ENCODE measurements around the gene PRDM7. TPM values are rescaled to one million over a fixed set of nuclear protein-coding genes. Genes with fewer than 3 reads are reported as not detected.
"Not testable (repeated sequence)": the region's sequence is repeated elsewhere in the genome, so short reads cannot be mapped to it uniquely, and the experiment has no call there.

PRDM7 gene
- total RNA-seq, 1 experiment from 2014 or later, result not detected

DNA sequence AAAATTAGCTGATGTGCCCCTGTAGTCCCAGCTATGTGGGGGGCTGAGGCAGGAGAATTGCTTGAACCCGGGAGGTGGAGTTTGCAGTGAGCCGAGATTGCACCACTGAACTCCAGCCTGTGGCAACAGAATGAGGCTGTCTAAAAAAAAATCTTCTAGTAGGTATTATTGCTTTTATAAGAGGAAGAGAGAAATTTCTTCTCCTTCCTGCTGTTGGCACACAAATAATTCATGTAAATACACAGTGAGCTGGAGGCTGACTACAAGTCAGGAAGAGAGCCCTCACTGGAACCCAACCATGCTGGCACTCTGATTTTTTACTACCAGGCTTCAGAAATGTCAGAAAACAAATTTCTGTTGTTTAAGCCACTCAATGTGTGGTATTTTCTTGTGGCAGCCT lies 6.7 kb downstream of the PRDM7 start:
- Histone ChIP-seq H3K4me1 (no peaks in the 10 kb centered on the region), H3K36me3 (ENCODE audit: control insufficient read depth, insufficient read depth, low read length) (no peaks in the 10 kb centered on the region), H3K27me3 (replicated peaks; ENCODE audit: control insufficient read depth, insufficient read depth, low read length) (no peaks in the 10 kb centered on the region), H3K9me3 (no peaks in the 10 kb centered on the region), H3K4me3 (ENCODE audit: low read depth, low read length) (no peak overlapping the region)
- CTCF ChIA-PET, result no interaction called here
- TF ChIP-seq, protein P1, sequence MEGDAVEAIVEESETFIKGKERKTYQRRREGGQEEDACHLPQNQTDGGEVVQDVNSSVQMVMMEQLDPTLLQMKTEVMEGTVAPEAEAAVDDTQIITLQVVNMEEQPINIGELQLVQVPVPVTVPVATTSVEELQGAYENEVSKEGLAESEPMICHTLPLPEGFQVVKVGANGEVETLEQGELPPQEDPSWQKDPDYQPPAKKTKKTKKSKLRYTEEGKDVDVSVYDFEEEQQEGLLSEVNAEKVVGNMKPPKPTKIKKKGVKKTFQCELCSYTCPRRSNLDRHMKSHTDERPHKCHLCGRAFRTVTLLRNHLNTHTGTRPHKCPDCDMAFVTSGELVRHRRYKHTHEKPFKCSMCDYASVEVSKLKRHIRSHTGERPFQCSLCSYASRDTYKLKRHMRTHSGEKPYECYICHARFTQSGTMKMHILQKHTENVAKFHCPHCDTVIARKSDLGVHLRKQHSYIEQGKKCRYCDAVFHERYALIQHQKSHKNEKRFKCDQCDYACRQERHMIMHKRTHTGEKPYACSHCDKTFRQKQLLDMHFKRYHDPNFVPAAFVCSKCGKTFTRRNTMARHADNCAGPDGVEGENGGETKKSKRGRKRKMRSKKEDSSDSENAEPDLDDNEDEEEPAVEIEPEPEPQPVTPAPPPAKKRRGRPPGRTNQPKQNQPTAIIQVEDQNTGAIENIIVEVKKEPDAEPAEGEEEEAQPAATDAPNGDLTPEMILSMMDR (IDR thresholded peaks at IDR 0.05; ENCODE audit: insufficient read depth in 1 of 2, low read depth in 1 of 2, low read length in 1 of 2, severe bottlenecking in 1 of 2, unreplicated experiment in 1 of 2), result no peak
- Mint-ChIP-seq H3K9me3 (ENCODE audit: unreplicated experiment) (no peaks in the 10 kb centered on the region), H3K4me1 (ENCODE audit: low read depth, unreplicated experiment) (no peaks in the 10 kb centered on the region), H3K4me3 (ENCODE audit: unreplicated experiment) (no peak overlapping the region), H3K27me3 (ENCODE audit: insufficient read depth, unreplicated experiment) (peaks cover 2% of the 10 kb centered on the region), H3K27ac (ENCODE audit: unreplicated experiment) (no peak overlapping the region), H3K36me3 (ENCODE audit: insufficient read depth, unreplicated experiment) (no peaks in the 10 kb centered on the region)
- intact Hi-C loops (cut with micrococcal nuclease; ENCODE audit: unreplicated experiment), result no loop called here
- no peak for DNase-seq
- no TSS peak for BruUV-seq (replicated peaks)
- POLR2A ChIA-PET, result no interaction called here

DNA sequence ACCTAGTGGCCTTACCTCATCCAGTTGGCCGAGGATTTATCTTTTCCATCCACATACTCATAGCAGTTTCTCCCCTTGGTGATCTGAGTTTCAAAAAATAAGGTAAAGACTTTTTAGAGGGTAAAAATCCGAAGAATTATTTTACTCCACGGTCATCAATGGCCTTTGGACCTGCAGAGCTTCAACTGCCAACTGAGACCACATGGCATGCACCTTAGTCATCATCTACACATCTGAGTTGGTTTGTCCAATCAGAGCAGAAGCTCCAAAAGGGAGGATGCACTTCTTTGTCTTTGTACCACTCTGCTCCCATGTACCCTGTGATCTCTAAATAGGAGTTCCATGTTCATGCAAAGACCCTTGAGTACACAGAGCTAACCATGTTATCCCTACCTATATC lies 15.7 kb downstream of the PRDM7 start:
- H3K27ac Mint-ChIP-seq (ENCODE audit: unreplicated experiment), result no peak overlapping the region
- H3K27me3 ChIP-seq (replicated peaks; ENCODE audit: control insufficient read depth, insufficient read depth, low read length), result no peaks in the 10 kb centered on the region
- POLR2A ChIA-PET, result no interaction called here
- TF ChIP-seq, protein P1 (IDR thresholded peaks at IDR 0.05; ENCODE audit: insufficient read depth in 1 of 2, low read depth in 1 of 2, low read length in 1 of 2, severe bottlenecking in 1 of 2, unreplicated experiment in 1 of 2), result no peak
- H3K4me3 ChIP-seq (ENCODE audit: low read depth, low read length), result no peak overlapping the region
- H3K4me3 Mint-ChIP-seq (ENCODE audit: unreplicated experiment), result no peak overlapping the region
- H3K36me3 ChIP-seq (ENCODE audit: control insufficient read depth, insufficient read depth, low read length), result no peaks in the 10 kb centered on the region
- peaks cover 23% of the 10 kb centered on the region for H3K4me1 ChIP-seq
- H3K9me3 ChIP-seq, result peaks cover under 1% of the 10 kb centered on the region; the same call in 1 of the 2 replicates
- H3K27me3 Mint-ChIP-seq (ENCODE audit: insufficient read depth, unreplicated experiment), result no peaks in the 10 kb centered on the region
- H3K36me3 Mint-ChIP-seq (ENCODE audit: insufficient read depth, unreplicated experiment), result no peaks in the 10 kb centered on the region
- intact Hi-C loops (cut with micrococcal nuclease; ENCODE audit: unreplicated experiment), result no loop called here
- H3K4me1 Mint-ChIP-seq (ENCODE audit: low read depth, unreplicated experiment), result peaks cover 14% of the 10 kb centered on the region
- no peak for DNase-seq
- H3K9me3 Mint-ChIP-seq (ENCODE audit: unreplicated experiment), result peaks cover 20% of the 10 kb centered on the region
- BruUV-seq (replicated peaks), result no TSS peak
- CTCF ChIA-PET, result no interaction called here

DNA sequence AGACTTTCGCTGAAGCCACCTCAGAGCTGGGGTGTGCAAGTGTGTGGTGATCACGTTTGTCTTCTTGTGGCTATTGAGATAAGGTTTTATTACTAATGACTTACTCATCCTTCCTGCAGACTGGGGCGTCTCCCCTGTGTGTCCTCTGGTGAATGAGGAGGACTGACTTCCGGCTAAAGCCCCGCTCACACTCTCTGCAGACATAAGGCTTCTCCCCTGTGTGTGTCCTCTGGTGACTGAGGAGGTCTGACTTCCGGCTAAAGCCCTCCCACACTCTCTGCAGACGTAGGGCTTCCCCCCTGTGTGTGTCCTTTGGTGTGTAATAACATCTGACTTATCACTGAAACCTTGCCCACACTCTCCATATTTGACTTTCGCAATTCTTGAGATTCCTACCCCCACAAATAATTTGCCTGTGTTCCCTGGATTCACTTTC lies 19.4 kb downstream of the PRDM7 start:
- TF ChIP-seq, protein P1 (IDR thresholded peaks at IDR 0.05; ENCODE audit: insufficient read depth in 1 of 2, low read depth in 1 of 2, low read length in 1 of 2, severe bottlenecking in 1 of 2, unreplicated experiment in 1 of 2), result no peak
- Histone ChIP-seq H3K36me3 (ENCODE audit: control insufficient read depth, insufficient read depth, low read length) (no peaks in the 10 kb centered on the region), H3K9me3 (peaks cover 27% of the 10 kb centered on the region), H3K27me3 (replicated peaks; ENCODE audit: control insufficient read depth, insufficient read depth, low read length) (no peaks in the 10 kb centered on the region), H3K4me3 (ENCODE audit: low read depth, low read length) (no peak overlapping the region), H3K4me1 (peaks cover 25% of the 10 kb centered on the region)
- ChIA-PET POLR2A (no interaction called here), CTCF (no interaction called here)
- H3K9me3 Mint-ChIP-seq (ENCODE audit: unreplicated experiment), result peaks cover 53% of the 10 kb centered on the region
- H3K4me1 Mint-ChIP-seq (ENCODE audit: low read depth, unreplicated experiment), result peaks cover 14% of the 10 kb centered on the region
- peak; percentile 44 to 75 for DNase-seq
- H3K27me3 Mint-ChIP-seq (ENCODE audit: insufficient read depth, unreplicated experiment), result no peaks in the 10 kb centered on the region
- intact Hi-C loops (cut with micrococcal nuclease; ENCODE audit: unreplicated experiment), result loop anchor here (2.0 kb wide), 1 partner anchor 19 kb away; the partner anchor contains the start of gene PRDM7
- peak overlapping the region; percentile 77 for H3K27ac Mint-ChIP-seq (ENCODE audit: unreplicated experiment)
- BruUV-seq (replicated peaks), result no TSS peak
- peak overlapping the region; percentile 7 for H3K4me3 Mint-ChIP-seq (ENCODE audit: unreplicated experiment)
- peaks cover 7% of the 10 kb centered on the region for H3K36me3 Mint-ChIP-seq (ENCODE audit: insufficient read depth, unreplicated experiment)

DNA sequence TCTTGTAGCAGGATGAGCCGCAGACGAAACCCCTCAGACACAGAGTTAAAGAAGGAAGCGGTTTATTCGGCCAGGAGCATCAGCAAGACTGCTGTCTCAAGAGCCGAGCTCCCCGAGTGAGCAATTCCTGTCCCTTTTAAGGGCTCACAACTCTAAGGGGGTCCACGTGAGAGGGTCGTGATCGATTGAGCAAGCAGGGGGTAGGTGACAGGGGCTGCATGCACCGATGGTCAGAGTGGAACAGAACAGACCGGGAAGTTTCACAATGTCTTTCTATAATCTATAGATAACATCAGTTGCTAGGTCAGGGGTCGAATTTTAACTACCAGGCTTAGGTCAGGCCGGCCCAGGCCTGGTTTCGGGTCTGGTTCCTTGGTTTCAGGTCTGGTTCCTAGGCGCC lies 20.6 kb downstream of the PRDM7 start:
- H3K36me3 ChIP-seq (ENCODE audit: control insufficient read depth, insufficient read depth, low read length); H3K27me3 ChIP-seq (replicated peaks; ENCODE audit: control insufficient read depth, insufficient read depth, low read length); H3K27me3 Mint-ChIP-seq (ENCODE audit: insufficient read depth, unreplicated experiment); DNase-seq; CTCF ChIA-PET; H3K36me3 Mint-ChIP-seq (ENCODE audit: insufficient read depth, unreplicated experiment); intact Hi-C loops (cut with micrococcal nuclease; ENCODE audit: unreplicated experiment); H3K4me3 ChIP-seq (ENCODE audit: low read depth, low read length); BruUV-seq (replicated peaks); H3K4me3 Mint-ChIP-seq (ENCODE audit: unreplicated experiment): not testable (repeated sequence)
- Histone ChIP-seq H3K4me1 (peaks cover 25% of the 10 kb centered on the region), H3K9me3 (peaks cover 32% of the 10 kb centered on the region)
- peak overlapping the region; percentile 77 for H3K27ac Mint-ChIP-seq (ENCODE audit: unreplicated experiment)
- peaks cover 61% of the 10 kb centered on the region for H3K9me3 Mint-ChIP-seq (ENCODE audit: unreplicated experiment)
- POLR2A ChIA-PET, result interaction anchor here (0.6 to 0.7 kb wide), 2 partner anchors 273 to 1988 kb away, joined by 3 read pairs; no protein-coding TSS in a partner anchor
- H3K4me1 Mint-ChIP-seq (ENCODE audit: low read depth, unreplicated experiment), result peaks cover 14% of the 10 kb centered on the region

Measured in Caco-2 (cell line).